Neural cell (in vitro differentiated cells): ENCODE data around the gene PHF5A.

Source experiments
- EZH2 ChIP-seq: fragments of 200-600, 300-800 bp; shearing (Covaris generic), sonication (generic); IDR thresholded peaks from 2 replicates; pipeline ENCODE4 v1.6.1; 2014; ENCODE audit warnings: antibody characterized with exemption, low read length, borderline replicate concordance, mild to moderate bottlenecking; ENCODE audit not compliant: insufficient read depth, poor library complexity, severe bottlenecking
- POLR2AphosphoS5 ChIP-seq: IDR thresholded peaks from 2 replicates; pipeline ENCODE4 v1.6.1; 2012
- SMC3 ChIP-seq: fragments of 450-650 bp; conservative IDR thresholded peaks from 2 replicates; pipeline ENCODE4 v1.6.1; 2014; ENCODE audit warnings: antibody characterized with exemption, mild to moderate bottlenecking, moderate library complexity; ENCODE audit not compliant: poor library complexity
- TAF1 ChIP-seq: IDR thresholded peaks from 2 replicates; pipeline ENCODE4 v1.6.1; 2012; ENCODE audit warnings: low read depth
- TF ChIP-seq, protein P1 (sequence below): fragments of 450-650 bp; IDR thresholded peaks from 2 replicates; pipeline ENCODE4 v1.5.1; 2014; ENCODE audit warnings: antibody characterized with exemption, mild to moderate bottlenecking, moderate library complexity; ENCODE audit not compliant: poor library complexity, severe bottlenecking

DNA sequence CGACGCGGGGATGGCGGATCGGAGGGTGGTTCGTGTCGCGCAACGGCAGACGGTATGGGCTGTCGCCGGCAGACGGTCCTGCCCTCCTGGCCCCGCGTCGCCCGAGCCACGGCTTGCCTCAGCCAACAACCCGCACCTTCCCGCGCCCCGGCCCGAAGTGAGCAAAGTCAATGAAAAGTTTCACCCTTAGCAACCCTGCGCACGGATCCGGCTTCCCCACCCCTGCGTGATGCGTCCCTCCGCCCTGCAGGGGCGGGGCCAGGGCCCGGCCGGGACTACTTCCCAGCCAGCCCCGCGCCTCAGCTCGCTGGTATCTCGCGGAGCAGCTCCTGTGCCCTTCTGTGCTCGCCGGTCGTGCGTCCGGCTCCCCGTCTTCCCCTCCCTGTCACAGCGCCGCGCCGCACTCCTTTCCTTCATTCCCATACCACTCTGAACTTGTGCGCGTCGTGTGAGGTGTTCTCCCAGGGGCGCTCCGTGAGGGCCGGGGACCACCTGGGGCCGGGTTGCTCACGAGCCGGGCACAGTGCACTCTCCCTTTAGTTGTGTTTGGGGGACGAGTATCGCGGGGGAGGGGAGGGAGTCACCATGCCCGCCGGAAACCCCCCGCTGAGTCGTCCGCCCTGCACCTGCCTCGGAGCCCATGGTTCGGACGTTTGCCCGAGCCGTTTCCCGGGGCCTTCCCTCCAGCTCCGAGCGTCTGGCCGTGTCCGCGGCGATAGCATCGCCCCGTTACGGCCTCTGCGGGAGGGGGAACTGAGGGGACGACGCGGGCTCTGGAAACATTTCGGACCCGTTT lies 21.7 kb downstream of the PHF5A start, which contains the start of gene TOB2:
- TF ChIP-seq TAF1 = peak; percentile 99
- TF ChIP-seq, protein P1, sequence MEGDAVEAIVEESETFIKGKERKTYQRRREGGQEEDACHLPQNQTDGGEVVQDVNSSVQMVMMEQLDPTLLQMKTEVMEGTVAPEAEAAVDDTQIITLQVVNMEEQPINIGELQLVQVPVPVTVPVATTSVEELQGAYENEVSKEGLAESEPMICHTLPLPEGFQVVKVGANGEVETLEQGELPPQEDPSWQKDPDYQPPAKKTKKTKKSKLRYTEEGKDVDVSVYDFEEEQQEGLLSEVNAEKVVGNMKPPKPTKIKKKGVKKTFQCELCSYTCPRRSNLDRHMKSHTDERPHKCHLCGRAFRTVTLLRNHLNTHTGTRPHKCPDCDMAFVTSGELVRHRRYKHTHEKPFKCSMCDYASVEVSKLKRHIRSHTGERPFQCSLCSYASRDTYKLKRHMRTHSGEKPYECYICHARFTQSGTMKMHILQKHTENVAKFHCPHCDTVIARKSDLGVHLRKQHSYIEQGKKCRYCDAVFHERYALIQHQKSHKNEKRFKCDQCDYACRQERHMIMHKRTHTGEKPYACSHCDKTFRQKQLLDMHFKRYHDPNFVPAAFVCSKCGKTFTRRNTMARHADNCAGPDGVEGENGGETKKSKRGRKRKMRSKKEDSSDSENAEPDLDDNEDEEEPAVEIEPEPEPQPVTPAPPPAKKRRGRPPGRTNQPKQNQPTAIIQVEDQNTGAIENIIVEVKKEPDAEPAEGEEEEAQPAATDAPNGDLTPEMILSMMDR = no peak
- peak; percentile 63 for TF ChIP-seq SMC3
- TF ChIP-seq EZH2 = no peak
- TF ChIP-seq POLR2AphosphoS5 = peak; percentile 100
